Astrocyte (in vitro differentiated cells and primary cell): ENCODE measurements around the gene CELF4. TPM values are rescaled to one million over a fixed set of nuclear protein-coding genes. Genes with fewer than 3 reads are reported as not detected.

Experiments
- DNase-seq: peaks from one replicate; pipeline ENCODE4 v3.0.0-alpha.2; 2010; ENCODE audit warnings: low read depth
- FAIRE-seq: peaks from 2 replicates; lab custom pipeline; 2011; peaks lifted over from hg19 to GRCh38; lab: Jason Lieb, UNC
- H2AFZ ChIP-seq: 2 replicates; pipeline ENCODE4 v1.6.0; 2012; ENCODE audit warnings: low read depth, low read length, inconsistent platforms
- H3K27ac ChIP-seq: 2 replicates; pipeline ENCODE4 v1.5.1; 2011; ENCODE audit warnings: low read depth, low read length, inconsistent platforms
- H3K27me3 ChIP-seq: 2 replicates; pipeline ENCODE4 v1.6.0; 2011; ENCODE audit warnings: low read length, inconsistent platforms; ENCODE audit not compliant: insufficient read depth
- H3K36me3 ChIP-seq: 2 replicates; pipeline ENCODE4 v1.5.1; 2011; ENCODE audit warnings: low read length, inconsistent platforms; ENCODE audit not compliant: insufficient read depth
- H3K4me1 ChIP-seq: 2 replicates; pipeline ENCODE4 v1.5.1; 2011; ENCODE audit warnings: low read length, inconsistent platforms; ENCODE audit not compliant: insufficient read depth
- H3K4me2 ChIP-seq: 2 replicates; pipeline ENCODE4 v1.6.0; 2012; ENCODE audit warnings: low read length, inconsistent platforms
- H3K4me3 ChIP-seq: 2 replicates; pipeline ENCODE4 v1.5.1; 2011; ENCODE audit warnings: low read depth, mild to moderate bottlenecking, low read length, inconsistent platforms; ENCODE audit not compliant: insufficient read depth
- H3K79me2 ChIP-seq: 2 replicates; pipeline ENCODE4 v1.6.0; 2012; ENCODE audit warnings: mild to moderate bottlenecking, low read length, inconsistent platforms; ENCODE audit not compliant: insufficient read depth
- H3K9ac ChIP-seq: 2 replicates; pipeline ENCODE4 v1.6.0; 2012; ENCODE audit warnings: mild to moderate bottlenecking, low read length, inconsistent platforms
- H3K9me3 ChIP-seq: 2 replicates; pipeline ENCODE4 v1.5.1; 2012; ENCODE audit warnings: low read depth, mild to moderate bottlenecking, low read length, inconsistent platforms; ENCODE audit not compliant: insufficient read depth
- H4K20me1 ChIP-seq: 2 replicates; pipeline ENCODE4 v1.6.0; 2012; ENCODE audit warnings: low read length, inconsistent platforms; ENCODE audit not compliant: insufficient read depth
- H3K27ac Mint-ChIP-seq: one replicate; pipeline ENCODE4 v1.8.0; 2021; ENCODE audit warnings: mild to moderate bottlenecking, mixed read lengths; ENCODE audit not compliant: unreplicated experiment
- H3K27me3 Mint-ChIP-seq: one replicate; pipeline ENCODE4 v1.8.0; 2021; ENCODE audit warnings: low read depth, mixed read lengths; ENCODE audit not compliant: unreplicated experiment
- H3K36me3 Mint-ChIP-seq: one replicate; pipeline ENCODE4 v1.8.0; 2021; ENCODE audit warnings: low read depth, mixed read lengths; ENCODE audit not compliant: unreplicated experiment
- H3K4me1 Mint-ChIP-seq: one replicate; pipeline ENCODE4 v1.8.0; 2021; ENCODE audit warnings: low read depth, mixed read lengths; ENCODE audit not compliant: unreplicated experiment
- H3K4me3 Mint-ChIP-seq: one replicate; pipeline ENCODE4 v1.8.0; 2021; ENCODE audit warnings: mild to moderate bottlenecking, moderate library complexity, mixed read lengths; ENCODE audit not compliant: unreplicated experiment
- H3K9me3 Mint-ChIP-seq: one replicate; pipeline ENCODE4 v1.8.0; 2021; ENCODE audit warnings: mild to moderate bottlenecking, mixed read lengths; ENCODE audit not compliant: unreplicated experiment
- CTCF ChIP-seq: IDR thresholded peaks from 2 replicates; pipeline ENCODE4 v1.5.1; 2011; ENCODE audit warnings: low read depth, mild to moderate bottlenecking, inconsistent platforms, low read length, moderate library complexity; ENCODE audit not compliant: insufficient read depth
- EZH2 ChIP-seq: IDR thresholded peaks from 2 replicates; pipeline ENCODE4 v1.6.1; 2012; ENCODE audit warnings: mild to moderate bottlenecking, low read length, inconsistent platforms; ENCODE audit not compliant: insufficient read depth
- total RNA-seq: library from RNA; stranded (reverse); gene quantifications from 2 replicates; pipeline ENCODE4 v1.2.1, GENCODE V29; 2021

Gene CELF4
- total RNA-seq, 1 donor from 2014 or later, result 0.16 TPM

GRCh38 chr18:37419315-37419714 is 146.3 kb downstream of the CELF4 start:
- Histone ChIP-seq H3K27me3 (no peaks in the 10 kb centered on the region), H2AFZ (no peak overlapping the region), H3K27ac (no peak overlapping the region), H3K4me1 (no peaks in the 10 kb centered on the region), H4K20me1 (no peaks in the 10 kb centered on the region), H3K9me3 (no peaks in the 10 kb centered on the region), H3K4me2 (no peak overlapping the region), H3K36me3 (no peaks in the 10 kb centered on the region), H3K79me2 (no peaks in the 10 kb centered on the region), H3K9ac (no peak overlapping the region), H3K4me3 (no peak overlapping the region)
- FAIRE-seq (no peak), DNase-seq (peak; percentile 60)
- Mint-ChIP-seq H3K9me3 (peaks cover 4% of the 10 kb centered on the region), H3K4me1 (peaks cover 26% of the 10 kb centered on the region), H3K36me3 (no peaks in the 10 kb centered on the region), H3K4me3 (peak overlapping the region; percentile 9), H3K27ac (peak overlapping the region; percentile 49), H3K27me3 (peaks cover 29% of the 10 kb centered on the region)
- no peak for TF ChIP-seq EZH2
- no peak for TF ChIP-seq CTCF

GRCh38 chr18:37414816-37415215 is 150.8 kb downstream of the CELF4 start:
- Mint-ChIP-seq H3K4me1 (peaks cover 12% of the 10 kb centered on the region), H3K27ac (no peak overlapping the region), H3K36me3 (no peaks in the 10 kb centered on the region)

More at GRCh38 chr18:37414816-37415215, 150.8 kb downstream of the CELF4 start:
- Histone ChIP-seq H3K36me3 (no peaks in the 10 kb centered on the region), H3K79me2 (no peaks in the 10 kb centered on the region), H4K20me1 (no peaks in the 10 kb centered on the region), H3K9ac (no peak overlapping the region), H3K4me3 (no peak overlapping the region), H3K27me3 (no peaks in the 10 kb centered on the region), H2AFZ (no peak overlapping the region), H3K4me1 (no peaks in the 10 kb centered on the region), H3K27ac (no peak overlapping the region), H3K4me2 (no peak overlapping the region), H3K9me3 (peaks cover 4% of the 10 kb centered on the region)
- Mint-ChIP-seq H3K27me3 (peaks cover 25% of the 10 kb centered on the region), H3K9me3 (peaks cover 3% of the 10 kb centered on the region), H3K4me3 (no peak overlapping the region)
- no peak for TF ChIP-seq EZH2
- TF ChIP-seq CTCF, result no peak
- FAIRE-seq, result no peak
- DNase-seq, result no peak
